GM18858 (cell line): ENCODE measurements around the gene NFAT5.

Experiments
- ATAC-seq: cut with Tn5 transposase; IDR thresholded peaks from one replicate; pipeline ENCODE4 v1.9.1; 2021; ENCODE audit not compliant: unreplicated experiment

NFAT5 gene

GRCh38 chr16:69595127-69596036, 29.6 kb downstream of the NFAT5 start:
- ATAC-seq, result no peak

- no peak for ATAC-seq
Measured at GRCh38 chr16:69596801-69597200, 31.0 kb downstream of the NFAT5 start.

- ATAC-seq, result no peak
Measured at GRCh38 chr16:69598045-69598444, 32.3 kb downstream of the NFAT5 start.

- ATAC-seq, result no peak
Measured at GRCh38 chr16:69599731-69600130, 34.0 kb downstream of the NFAT5 start.

- ATAC-seq, result no peak
Measured at GRCh38 chr16:69600202-69600601, 34.4 kb downstream of the NFAT5 start.

- no peak for ATAC-seq
Measured at GRCh38 chr16:69601250-69601649, 35.5 kb downstream of the NFAT5 start.

- no peak for ATAC-seq
Measured at GRCh38 chr16:69606985-69607384, 41.2 kb downstream of the NFAT5 start.

GRCh38 chr16:69607674-69608073, 41.9 kb downstream of the NFAT5 start:
- no peak for ATAC-seq

GRCh38 chr16:69610356-69610755, 44.6 kb downstream of the NFAT5 start:
- ATAC-seq, result no peak

GRCh38 chr16:69611103-69611640, 45.4 kb downstream of the NFAT5 start:
- ATAC-seq, result no peak

- ATAC-seq, result no peak
Measured at GRCh38 chr16:69613378-69614154, 47.8 kb downstream of the NFAT5 start.

- ATAC-seq, result no peak
Measured at GRCh38 chr16:69615528-69615927, 49.8 kb downstream of the NFAT5 start.

GRCh38 chr16:69616082-69616481, 50.3 kb downstream of the NFAT5 start:
- no peak for ATAC-seq

- no peak for ATAC-seq
Measured at GRCh38 chr16:69618307-69618706, 52.5 kb downstream of the NFAT5 start.

GRCh38 chr16:69618721-69619120, 53.0 kb downstream of the NFAT5 start:
- no peak for ATAC-seq

- no peak for ATAC-seq
Measured at GRCh38 chr16:69619514-69619913, 53.7 kb downstream of the NFAT5 start.

GRCh38 chr16:69620573-69620972, 54.8 kb downstream of the NFAT5 start:
- ATAC-seq, result no peak

GRCh38 chr16:69621225-69621624, 55.5 kb downstream of the NFAT5 start:
- no peak for ATAC-seq

GRCh38 chr16:69626256-69626655, 60.5 kb downstream of the NFAT5 start:
- no peak for ATAC-seq

GRCh38 chr16:69632828-69633227, 67.1 kb downstream of the NFAT5 start:
- ATAC-seq, result no peak

GRCh38 chr16:69633375-69633774, 67.6 kb downstream of the NFAT5 start:
- ATAC-seq, result no peak
